Amniotic stem cell (primary cell): ENCODE data around the gene SGCD.

Experiments
- DNase-seq: peaks from one replicate; lab custom pipeline; 2025; lab: John Stamatoyannopoulos, UW

The SGCD gene

DNA sequence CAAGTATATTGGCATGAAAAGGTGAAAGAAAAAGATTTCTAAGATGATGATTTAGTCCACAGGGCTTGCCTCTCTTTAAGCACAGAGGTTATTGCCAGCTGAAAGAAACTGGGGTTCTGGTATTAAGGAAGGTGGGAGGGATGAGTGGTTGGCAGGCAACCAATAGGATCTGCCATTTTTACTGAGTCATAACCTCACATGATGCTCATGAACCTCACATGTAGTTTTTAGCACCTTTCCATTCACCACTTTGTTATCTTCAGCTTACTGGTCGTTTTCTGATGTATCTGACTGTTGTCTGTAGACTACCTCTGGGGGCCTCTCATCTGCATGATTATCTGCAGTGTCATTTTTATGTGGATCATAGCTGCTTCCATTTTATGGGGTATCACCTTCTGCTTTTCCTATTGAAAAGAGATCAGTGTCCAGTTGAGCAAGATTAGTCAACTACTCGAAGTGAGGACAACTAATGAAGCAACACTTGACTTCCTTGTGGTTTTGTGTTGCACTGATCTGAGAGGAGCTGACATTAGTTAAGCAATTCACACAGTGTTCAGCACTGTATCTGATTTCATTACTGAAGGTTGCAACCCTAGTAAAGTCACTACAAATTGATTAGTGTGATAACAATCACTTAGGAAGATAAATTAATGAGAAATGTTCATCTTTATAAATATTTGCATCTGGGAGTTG lies 186.3 kb downstream of the SGCD start:
- no peak for DNase-seq

- no peak for DNase-seq
Measured at GRCh38 chr5:156515121-156515520, 188.2 kb downstream of the SGCD start.

DNA sequence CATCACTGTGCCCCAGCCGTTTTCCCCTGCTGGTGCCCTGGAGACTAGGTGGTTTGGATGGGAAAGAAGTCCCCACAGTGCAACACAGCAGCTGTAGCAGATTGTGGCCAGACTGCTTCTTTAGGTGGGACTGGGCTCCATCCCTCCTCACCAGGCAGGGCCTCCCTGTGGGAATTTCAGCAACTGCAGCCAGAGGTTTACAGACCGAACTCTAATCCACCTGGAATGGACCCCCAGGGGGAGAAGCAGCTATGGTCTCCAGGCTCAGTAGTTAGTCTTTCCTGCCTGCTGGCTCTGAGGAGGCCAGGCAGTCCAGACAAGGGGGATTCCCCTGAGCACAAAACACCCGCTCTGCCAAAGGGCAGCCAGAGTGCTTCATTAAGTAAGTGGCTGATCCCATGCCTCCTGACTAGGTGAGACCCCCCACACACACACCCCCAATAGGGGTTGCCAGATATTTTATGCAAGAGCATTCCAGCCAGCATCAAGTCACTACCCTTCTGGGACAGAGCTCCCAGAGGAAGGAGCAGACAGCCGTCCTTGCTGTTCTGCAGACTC lies 188.9 kb downstream of the SGCD start:
- DNase-seq: no peak

DNA sequence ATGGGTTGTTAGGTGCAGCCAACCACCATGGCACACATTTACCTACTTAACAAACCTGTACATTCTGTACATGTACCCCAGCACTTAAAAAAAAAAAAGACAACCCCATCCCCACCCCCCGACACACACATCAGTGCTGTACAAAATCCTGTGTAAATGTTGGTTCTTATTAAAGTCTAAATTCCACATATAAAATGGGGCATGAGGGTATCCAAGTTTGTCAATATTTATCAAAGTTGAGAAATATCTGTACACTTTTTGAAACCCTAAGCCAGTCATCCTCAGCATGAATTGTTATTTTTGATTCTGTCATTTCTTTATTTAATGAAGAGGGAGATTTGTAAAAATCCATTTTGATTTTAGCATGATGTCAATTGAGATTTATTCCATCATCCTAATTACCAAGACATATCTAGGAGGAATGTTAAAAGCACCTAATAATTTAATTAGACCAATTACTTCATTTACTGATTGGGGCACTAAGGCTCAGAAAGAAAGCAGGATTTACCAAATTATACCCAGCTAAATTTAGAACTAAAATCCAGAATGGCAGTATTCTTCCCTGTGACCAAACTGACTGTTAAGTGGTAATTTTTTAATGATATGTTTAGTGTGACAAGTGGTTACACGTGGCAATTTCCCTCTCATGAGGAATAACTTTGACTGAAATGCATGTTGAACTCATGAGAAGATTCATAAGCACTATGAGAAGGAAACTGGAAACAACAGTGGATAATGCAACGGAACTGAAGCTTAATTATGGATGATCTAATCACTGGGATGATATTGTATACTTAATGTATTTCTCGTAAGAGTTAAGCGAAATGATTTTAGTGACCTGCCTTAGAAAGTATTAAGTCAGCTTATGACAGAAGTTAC lies 195.9 kb downstream of the SGCD start:
- DNase-seq: no peak

- no peak for DNase-seq
Measured at GRCh38 chr5:156523607-156524006, 196.6 kb downstream of the SGCD start.

DNA sequence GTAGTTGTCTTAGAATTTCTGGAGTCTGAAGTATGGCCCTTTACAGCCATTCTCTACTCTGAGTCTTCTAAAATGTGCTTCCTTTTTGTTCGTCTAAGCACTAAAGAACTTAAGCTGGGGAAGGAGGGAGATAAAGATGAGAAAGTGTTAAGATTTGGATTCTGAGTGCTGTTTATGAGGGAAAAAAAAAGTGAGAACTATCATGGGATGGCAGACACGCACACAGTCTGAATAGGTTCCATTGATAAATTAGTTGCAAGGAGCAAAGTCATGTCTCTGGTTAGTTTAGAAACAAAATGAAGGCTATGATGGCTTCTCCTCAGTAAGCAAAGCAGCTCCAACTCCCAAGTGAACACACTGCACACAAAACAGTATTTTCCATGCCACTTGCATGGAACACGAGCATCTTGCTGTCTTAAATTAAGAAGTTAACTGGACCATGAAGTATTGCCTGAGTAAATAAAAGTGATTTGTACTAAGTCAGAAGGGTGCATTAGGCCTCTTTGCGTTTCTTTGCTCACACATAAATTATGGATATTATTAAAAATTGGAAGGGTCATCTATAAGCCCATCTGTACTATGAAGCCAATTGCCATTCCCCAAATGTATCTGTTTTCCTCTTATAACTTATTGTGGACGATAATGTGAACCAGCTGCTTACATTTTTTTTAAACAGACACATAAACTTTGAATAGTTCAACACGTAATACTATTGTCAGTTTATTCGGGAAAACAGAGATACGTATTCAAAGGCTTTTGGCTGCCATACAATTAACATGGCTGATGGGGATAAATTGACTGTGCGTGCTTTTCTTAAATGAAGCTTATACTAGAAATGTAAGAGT lies 199.3 kb downstream of the SGCD start:
- no peak for DNase-seq

DNA sequence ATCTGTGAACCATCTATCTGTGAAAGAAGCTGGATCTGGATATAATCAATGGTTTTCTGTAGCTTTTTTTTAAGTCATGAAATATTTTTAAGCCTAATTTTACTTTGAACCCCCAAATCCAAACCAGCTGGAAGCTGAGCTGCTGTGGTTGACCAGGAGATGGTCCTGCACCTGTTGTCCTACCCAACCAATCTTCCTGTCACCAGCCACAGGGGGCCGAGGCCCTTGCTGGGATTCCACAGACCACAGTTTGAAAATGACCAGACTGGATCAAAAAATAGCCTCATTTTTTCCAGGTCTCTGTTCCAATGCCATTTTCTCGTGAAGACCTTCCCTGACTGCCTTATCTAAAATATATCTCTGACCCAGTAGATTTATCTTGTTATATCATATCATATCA lies 200.6 kb downstream of the SGCD start:
- no peak for DNase-seq

DNA sequence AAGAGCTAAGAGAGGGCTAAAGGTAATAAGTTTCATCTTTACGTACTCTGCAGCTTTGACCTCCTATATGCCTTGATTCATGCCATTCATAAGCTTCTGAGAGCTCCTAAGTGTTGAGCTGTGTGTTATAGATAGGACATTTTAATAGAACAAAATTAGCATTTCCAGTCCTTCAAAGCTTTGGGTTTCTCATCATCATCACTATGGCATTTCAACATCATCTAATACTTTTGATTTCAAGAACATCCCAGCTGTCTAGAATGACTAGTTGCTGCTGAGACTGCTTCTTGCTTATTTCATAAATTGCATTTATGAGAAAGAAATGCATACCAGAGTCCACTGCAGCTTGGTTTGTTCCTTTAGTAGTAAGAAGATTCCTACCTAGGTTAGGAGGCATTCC lies 201.7 kb downstream of the SGCD start:
- no peak for DNase-seq

- DNase-seq: no peak
Measured at GRCh38 chr5:156529892-156530291, 202.9 kb downstream of the SGCD start.

DNA sequence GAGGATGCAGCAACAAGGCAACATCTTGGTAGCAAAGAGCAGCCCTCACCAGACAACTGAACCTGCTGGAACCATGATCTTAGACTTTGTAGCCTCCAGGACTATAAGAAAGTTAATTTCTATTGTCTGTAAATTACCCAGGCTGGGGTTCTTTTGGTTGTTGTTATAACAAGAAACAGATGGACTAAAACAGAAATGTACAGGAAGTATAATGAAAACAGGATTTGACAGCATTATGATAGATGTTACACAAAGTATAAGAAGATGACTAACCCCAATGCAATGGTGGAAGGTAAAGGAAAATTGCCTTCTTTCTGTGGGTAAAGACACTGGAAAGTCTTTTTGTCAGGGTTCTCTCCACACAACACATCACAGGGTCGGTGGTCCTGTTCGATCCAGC lies 204.2 kb downstream of the SGCD start:
- DNase-seq: no peak

DNA sequence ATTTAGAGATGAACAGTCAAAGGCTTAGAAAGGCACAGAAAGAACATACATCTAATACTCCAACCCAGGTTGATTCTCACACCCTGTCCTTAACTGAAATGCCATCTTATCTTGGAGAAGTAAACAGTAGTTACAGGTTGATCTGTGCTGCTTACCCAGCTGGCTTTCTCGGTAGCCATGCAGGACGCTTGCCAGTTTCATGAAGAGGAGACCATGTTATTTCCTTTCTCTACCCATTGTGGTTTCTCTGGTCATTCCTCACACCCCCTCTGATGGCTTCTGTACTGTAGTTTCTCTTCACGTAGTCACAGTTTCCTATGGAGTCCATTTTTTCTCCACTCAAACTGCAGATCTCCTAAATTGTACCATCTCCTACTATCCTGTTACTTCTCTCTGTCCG lies 206.0 kb downstream of the SGCD start:
- DNase-seq: no peak

GRCh38 chr5:156534085-156534484 lies 207.1 kb downstream of the SGCD start:
- DNase-seq: no peak

DNA sequence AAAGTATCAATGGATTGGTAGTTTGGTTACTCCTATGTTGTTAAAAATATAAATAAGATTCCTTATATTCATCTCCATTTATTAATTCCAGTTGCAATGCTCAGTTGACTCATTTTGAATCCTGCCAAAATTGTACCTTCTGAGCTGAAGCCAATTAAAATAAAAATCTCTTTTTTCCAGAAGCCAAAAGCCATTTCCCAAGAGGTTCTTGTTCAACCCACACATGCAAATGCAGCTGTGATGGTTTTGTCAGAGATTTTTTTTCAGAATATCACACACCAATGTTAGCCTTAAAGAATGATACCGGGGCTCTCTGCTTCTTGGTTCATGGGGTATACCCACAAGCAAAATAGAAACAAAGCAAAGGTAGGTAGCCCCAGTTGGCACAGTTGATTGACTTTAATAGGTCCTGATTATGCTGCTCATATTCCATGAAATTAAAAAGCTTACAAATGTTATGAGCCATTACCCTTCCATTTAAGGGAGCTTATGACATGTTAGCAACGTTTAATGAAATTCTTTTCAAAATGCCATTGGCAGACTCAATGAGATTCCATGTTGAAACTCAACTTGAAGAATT lies 208.0 kb downstream of the SGCD start:
- no peak for DNase-seq

DNA sequence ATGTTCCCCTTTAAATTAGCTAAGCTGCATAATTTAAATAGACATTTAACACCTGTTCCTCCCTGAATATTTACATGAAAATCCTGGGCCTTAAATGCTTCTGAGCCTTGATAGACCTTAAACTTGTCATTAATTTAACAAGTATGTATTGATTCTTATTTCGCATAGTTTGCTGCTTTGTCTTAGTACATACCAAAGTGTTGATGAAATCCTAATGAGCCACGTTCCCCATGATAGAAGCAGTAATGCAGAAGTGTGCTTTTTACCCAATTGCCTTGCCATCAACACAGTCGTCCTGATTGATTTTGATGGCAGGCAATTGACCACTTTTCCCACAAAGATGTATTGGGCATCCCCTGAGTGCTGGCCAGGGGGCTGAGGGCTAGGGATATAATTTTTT lies 213.5 kb downstream of the SGCD start:
- DNase-seq: no peak

DNA sequence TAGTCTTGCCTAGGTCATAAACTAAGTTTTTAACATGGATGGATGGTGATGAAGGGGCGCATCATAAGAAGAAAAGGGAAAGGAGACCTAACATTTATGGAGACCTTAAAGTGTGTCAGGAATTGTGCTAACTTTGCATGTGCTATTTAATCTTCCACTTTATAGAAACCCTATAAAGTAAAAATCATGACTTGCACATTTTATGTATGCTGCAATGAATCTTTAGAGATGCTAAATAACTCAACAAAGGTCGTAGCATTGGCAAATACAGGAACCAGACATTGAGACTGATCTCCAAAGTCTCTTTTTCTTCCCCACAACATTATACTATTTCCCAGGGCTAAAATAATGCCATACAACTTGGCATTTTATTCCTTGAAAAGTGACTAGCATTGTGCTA lies 214.6 kb downstream of the SGCD start:
- no peak for DNase-seq

DNA sequence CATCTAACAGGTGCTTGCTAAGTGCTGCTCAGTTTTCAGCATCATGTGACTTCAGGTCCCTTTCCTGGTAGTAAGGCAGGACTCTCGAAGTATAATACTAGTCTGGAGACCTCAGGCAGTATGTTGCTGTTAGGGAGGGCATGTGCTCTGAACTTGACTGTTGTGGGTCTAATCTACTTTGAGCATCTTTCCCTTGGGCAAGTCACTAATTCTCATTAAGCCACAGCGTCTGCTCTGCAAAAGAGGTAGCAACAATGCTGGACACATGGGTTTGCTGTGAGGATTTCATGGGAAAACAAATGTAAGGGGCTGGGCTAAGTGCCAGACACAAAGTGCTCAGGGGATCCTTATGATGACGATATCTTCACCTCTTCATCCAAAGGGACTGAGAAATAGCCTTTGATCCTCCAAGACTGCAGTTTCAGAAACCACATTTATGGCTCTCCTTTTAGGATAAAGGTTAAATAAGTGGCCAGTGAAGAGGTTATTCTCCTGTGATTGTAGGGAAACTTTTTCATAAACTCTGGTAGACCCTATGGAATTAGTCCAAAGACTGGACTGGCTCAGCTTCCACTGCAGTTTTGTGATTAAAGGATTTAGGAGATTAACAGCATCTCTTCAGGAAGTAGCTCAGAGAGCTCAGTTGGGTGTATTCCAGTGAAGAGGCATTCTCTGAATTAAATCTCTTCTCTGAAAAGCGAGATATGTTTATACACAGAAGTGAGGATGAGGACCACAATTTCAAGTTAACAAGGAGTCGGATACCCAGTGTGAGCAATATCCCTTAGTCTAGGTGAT lies 216.6 kb downstream of the SGCD start:
- DNase-seq: no peak

- DNase-seq: no peak
Measured at GRCh38 chr5:156552855-156553358, 225.9 kb downstream of the SGCD start.

- no peak for DNase-seq
Measured at GRCh38 chr5:156556666-156557406, 229.9 kb downstream of the SGCD start.

GRCh38 chr5:156560002-156560401 lies 233.0 kb downstream of the SGCD start:
- DNase-seq: no peak

GRCh38 chr5:156561651-156562050 lies 234.7 kb downstream of the SGCD start:
- DNase-seq: no peak
